Amygdala (tissue), 56 donors: ENCODE measurements around the gene OXTR.

Experiments used
- DNase-seq, 56 donors: peaks; one replicate each; lab custom pipeline; 2025; lab: John Stamatoyannopoulos, UW

OXTR gene

DNA sequence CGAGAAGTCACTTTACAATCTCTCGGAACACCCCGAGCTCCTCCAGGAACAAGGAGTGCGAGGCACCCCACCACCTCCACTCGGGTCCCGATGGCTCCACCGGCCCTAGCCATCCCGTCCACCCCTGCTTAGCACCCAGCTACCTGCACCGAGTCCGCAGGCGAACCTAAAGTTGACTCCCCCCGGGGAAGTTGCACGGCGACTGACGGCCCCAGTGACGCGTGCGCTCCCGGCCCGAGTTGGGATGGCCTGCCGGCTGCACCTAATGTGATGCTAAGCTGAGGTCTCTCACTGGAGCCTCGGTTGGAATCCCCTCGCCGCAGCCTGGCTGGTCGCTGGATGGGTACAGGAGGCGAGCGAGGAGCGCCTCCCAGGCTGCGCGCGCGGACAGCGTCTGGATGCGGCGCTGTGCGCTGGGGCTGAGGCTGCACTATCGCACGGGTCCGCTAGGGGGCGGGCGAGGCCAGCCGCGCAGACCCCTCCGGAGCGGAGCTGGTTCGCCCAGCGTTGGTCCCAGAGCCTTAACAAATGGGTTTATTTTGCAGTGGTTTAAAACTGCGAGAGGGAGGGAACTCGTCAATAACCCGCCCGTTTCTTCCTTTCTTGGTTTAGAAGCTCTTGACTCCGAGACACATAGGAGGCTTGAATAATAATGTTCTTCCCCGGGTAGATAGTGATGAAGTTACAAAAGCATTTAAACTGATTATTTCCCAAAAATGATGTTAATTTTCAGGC, at the start of gene OXTR:
TSS of gene OXTR (minus strand) at position 526 of the 735 bp plus-strand sequence. CDS start 1,426 bp downstream, outside the sequence.
- DNase-seq, result peak in 48 of 56 donors; percentile 10 to 81 (median 42)

DNA sequence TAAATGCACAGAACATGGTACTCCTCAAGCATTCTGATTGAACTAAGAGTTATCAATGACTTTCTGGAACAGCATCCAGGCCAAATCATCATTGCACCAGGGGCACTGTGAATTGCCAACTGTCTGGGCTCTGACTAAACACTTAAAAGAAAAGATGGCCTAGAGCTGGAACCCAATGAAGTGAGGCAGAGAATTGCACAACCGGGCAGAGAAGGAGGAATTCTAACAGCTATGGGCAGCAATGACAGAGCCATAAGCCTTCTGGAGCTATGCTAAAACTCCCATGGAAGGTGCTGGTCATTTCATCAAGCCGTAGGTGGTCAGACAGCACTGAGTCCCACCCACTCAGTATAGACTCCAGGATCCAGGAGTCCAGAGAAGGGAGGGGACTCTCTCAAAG, 48.1 kb upstream of the OXTR start:
- DNase-seq, result no peak

DNA sequence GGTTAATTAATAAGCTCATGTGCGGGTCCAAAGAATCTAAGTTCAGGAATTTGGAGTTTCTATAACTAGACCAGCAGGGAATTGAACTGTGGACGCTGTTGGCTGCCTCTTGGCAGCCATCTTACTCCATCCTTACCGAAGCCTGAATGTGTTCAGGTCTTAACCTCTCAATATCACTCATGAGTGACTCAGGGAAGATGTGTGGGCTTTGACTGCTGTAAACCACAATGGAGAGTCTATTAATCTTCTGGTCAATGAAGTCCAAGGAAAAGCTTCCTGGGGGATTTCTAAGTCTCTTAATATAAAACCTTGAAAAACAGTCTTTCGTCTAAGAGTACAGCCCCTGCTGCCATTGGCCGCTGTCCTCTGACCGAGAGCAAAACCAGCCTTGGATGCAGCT, 46.7 kb upstream of the OXTR start:
- no peak for DNase-seq

DNA sequence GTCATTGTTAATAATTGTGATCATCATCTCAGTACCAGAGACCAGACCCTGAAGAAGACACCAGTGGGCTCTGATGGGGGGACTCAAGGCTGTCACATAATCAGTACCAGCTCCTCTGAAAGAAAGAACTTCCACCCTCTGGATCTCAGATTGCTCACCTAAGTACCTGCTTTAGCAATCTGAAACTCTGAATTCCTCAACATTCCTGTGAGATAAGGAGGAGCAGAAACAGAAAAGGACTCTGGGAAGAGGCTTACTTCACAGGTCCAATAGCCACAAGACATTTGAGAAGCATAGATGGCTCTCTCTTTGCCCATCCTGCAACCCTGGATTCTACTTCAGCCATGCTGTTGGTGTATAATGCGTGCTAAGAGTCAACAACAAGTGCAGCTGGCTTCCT, 44.0 kb upstream of the OXTR start:
- no peak for DNase-seq

DNA sequence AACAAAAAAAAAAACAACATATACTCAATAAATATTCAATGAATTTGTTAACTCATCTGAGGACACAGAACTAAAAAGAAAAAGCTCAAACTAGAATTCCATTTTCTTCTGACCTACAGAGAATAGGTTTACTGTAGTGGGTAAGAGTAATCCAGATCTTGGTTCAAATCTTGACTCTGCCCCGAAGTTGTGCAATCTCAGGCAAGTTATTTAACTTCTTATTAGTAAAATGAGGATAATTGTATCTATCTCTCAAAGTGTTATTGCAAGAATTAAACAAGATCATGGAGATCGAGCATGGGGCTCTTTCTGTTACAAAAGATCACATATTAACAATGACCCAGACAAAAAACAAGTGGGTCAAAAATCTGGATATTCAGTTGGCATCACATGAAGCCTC, 41.1 kb upstream of the OXTR start:
- no peak for DNase-seq

DNA sequence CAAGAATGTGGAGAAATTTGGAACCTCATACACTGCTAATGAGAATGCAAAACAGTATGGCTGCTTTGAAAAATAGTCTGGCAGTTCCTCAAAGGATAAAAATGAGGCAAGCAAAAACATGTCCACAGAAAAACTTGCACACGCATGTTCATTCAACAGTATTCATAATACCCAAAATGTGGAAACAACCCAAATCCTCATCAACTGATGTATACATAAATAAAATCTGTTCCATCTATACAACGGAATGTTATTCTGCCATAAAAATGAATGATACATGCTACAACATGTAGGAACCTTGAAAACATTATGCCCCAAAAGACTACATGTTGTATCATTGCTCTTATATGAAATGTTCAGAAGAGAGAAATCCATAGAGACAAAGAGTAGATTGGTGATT, 36.4 kb upstream of the OXTR start:
- DNase-seq, result no peak

DNA sequence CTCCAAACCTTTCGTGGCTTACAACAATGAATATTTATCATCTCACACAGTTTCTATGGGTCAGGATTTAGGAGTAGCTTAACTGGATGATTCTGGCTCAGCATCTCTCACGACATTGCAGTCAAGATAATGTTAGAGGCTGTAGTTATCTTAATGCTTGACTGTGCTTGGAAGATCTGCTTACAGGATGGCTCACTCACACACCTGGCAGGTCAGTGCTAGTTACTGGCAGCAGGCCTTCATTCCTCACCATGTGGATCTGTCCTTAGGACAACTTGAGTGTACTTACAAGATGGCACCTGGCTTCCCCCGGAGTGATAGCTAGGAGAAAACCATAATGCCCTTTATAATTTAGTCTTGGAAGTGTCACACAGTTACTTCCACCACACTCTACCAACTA, 32.8 kb upstream of the OXTR start:
- DNase-seq, result no peak

DNA sequence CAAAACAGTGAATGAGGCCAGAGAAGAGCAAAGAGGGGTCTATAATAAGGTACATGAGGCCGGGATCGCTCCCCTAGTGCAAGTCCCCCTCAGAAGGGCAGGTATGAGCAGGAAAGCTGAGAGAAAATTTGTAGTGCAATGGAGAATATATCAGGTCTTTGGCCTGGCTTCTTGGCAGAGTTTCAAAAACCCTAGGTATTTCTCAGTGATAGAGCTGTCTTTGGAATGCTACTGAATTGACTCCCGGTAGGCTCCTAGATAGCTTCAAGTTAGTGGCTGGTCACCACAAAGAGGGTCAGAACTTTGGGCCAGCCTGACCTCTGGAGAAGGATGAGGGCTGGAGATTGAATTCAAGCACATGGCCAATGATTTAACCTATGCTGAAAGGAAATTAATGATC, 30.6 kb upstream of the OXTR start:
- DNase-seq, result no peak

DNA sequence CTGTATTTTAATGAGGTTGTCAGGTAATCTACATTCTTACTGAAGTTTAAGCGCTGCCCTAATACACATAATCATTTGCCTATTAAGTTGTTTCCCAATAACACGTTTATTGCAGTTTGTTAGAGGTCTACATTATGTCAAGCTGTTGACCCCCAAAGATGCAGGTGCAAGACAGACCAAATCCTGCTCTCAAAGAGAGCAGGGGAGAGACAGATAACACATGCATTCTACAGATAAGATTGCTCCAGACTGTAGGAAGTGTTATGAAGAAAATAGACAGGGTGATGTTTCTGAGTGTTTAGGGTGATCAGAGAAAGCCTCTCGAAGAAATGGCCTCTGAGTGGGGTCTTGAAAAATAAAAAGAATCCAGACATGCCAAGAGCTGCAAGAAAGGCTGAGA, 24.8 kb upstream of the OXTR start:
- DNase-seq, result no peak

DNA sequence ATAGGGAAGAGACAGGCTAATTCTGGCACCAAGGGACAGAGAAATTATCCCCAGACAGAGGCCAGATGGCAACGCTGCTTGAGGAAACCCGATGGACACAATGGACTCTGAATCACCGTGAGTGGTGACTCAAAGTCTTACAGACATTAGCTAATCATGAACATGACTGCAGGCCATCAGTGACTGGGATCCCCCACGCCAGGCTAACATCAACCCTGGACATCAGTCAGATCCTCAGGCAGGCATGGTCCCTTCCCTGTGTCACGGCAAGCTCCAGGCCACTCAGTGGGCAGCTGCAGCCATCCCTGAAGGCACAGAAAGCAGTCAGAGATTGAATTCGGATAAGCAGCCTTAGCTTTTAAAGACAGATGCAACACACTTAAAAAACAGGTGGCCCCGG, 23.8 kb upstream of the OXTR start:
- DNase-seq, result no peak

DNA sequence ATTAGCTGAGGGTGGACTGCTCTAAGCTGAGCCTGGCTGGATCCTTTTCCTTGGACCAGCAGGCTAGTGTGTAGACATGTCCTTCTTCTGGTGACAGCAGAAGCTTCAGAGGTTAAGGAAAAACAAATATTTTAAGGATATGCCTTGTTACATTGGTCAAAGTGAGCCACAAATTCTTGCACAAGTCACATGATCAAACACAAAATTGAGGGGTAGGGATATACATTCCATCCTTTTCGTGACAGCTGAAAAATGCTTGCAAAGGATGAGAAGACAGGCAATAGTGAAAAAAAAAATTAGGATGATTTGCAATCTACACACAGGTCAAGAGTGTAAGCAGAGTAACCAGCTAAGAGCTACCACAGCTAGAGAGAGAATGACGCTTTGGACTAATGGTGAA, 21.1 kb upstream of the OXTR start:
- DNase-seq, result no peak

DNA sequence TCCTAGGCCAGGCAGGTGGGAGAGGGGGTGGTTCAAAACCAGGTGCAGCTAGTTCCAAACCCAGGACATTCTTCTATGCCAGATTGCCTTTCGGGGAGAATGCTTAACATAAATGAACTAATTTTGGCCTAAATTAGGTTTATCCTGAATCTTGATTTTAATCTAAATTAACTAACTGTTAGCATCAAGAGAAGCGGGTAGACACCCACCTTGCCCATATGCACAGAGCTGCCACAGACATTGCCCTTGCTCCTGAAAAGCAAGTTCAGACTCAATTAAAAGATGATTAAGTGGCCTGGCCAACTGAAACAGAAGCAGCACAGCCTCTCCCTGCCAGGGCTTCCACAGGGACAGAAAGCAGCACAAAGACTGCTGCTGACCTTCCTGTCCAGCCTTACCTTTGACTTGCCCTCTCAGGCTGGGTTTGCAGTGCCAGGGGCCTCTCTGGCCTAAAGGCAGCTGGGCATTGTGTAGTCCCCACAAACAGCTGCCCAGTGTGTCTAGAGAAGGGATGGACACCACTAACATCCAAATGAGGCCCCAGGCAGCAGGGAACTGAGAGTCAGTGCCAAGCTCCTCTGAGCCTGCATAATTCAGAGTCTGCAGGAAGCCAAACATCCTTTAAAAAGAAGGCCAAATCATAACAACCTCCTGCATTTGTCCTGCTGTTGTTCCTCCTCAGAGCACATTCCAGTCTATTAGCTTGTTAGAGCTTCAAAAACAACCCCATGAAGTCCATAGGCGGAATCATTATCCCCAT, 15.4 kb upstream of the OXTR start:
- DNase-seq, result peak in 12 of 56 donors; percentile 6 to 53 (median 18)

DNA sequence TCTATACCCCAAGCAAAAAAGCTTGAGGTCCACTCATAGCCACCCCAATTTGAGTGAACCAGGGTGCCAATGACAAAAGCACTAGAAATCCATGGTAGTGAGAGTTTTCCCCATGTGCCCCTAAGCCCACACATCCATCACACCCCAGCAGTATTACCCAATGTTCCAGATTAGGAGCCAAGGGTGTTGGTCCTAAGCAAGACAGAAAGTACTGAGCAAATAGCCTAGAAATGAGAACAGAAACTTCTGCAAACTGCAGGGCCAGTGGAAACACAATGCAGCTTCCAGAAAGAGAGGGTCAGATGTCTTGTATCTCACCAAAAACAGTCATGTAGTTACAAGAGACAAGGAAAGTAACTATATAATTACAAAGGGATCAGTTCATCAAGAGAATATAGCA, 10.9 kb upstream of the OXTR start:
- no peak for DNase-seq

DNA sequence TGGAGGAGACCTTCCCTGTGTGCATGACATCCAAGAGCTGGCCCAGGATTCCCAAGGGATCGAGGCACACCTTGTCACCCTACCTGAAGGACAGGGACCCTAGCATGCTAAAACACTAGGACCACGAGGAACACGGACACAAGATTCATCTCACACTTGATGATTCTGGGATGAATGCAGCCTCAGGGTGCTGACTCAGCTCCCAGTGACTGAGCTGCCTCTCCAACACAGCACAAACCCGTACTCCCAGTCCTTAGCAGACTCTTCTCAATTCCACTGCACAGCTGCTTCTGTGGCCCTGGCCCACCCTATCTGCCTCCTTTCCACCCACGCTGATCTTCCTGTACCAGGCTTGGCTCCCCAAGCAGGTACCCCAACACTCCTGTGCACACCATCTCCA, 9.1 kb upstream of the OXTR start:
- DNase-seq, result no peak

DNA sequence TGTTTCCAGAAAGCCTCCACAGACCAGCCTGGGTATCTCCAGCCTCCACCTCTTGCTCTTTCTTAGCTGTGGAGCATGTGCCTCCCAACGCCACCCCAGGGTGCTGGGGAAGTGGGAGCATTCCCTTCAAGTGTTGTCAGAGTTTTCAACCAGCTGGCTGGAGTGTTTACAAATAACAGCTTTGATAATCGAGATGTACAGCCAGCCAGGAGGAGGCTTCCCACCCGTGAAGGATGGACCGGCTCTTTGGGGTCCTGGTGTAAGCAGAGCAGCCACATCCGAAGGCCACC, 8.5 kb upstream of the OXTR start:
- DNase-seq, result no peak

DNA sequence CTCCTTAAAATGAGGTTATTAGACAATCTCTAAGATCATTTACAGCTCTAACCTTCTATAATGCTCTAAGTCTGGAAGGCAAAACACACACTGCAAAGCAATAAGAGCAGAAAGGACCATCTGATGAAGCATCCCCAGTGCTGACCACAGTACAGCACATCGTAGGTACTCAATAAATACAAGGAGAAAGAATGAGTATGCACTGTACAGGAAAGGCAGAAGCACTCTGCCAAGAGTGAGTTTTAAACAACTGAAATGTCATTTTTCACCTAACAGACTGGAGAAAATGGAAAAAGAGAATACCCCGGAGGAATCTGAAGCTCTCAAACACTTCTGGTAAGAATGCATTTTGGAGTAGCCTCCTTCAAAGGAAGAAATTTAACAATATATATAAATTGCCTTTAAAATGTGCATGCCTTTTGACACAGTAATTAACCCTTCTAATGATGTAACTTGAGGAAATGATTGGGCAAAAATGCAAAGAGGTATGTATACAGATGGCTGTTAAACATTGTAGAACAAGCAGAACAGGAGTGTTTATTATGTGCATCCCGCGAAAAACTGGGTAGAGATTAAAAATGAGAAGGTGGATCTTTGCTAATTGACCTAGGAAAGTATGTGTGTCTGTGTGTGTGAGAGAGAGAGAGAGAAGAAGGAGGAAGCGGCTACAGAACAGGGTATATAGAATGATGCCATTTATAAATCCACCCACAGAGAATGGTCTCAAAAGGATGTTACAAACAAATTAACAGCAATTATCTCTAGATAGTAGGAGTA, 8.0 kb upstream of the OXTR start:
- no peak for DNase-seq

DNA sequence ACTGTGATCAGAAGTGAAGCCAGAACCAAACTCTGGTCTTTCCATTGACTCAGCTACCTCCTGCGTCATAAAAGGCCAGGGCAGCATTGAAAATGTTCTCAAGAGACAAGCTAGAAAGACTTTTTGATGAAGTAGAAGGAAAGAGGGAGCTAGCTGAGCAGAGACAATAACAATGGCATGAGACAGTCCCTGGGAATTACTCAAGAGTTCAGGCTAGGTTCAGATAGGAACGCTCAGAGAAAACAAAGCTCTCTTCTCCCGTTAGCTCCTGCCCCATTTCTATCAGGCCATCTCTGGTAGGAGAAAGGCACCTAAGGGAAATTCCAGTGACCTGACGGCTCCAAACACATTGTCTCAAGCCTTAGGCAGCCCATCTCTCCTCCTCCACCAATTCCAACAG, 7.0 kb upstream of the OXTR start:
- no peak for DNase-seq

DNA sequence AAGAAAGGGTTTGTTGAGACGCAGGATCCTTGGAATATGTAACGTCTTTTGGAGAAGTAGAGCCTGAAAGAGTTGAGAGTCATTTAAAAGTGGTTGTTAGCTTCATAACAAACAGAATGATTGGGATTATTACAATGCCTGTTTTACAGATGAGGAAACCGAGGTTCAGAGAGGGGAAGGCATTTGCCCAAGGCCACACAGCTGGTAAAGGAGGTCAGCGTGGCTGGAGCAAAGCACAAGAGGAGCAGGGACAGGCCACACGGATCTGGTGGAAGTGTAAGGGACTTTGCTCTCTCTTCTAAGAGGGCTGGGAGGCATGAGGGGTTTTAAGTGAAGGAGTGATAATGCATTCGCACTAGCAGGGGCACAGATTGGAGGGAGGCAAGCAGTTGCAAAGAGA, 6.2 kb upstream of the OXTR start:
- DNase-seq, result no peak

DNA sequence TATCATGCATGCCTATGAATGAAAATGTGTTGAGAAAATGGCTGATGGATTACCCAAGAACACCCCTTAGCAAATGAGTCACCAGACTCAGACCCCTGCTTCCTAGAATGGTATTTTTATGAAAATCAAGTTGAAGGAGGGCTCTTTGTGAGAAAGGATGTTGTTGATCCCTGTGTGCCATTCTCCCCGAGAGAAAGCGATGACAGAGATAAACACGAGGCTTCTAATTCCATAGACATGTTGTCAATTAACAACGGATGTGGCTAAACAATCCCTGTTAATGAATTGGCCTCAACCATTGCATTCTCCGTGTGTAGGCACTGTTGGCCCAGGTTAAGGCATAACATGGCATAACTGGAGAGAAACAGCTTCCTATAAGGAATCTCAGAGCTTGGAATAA, 5.8 kb upstream of the OXTR start:
- no peak for DNase-seq

DNA sequence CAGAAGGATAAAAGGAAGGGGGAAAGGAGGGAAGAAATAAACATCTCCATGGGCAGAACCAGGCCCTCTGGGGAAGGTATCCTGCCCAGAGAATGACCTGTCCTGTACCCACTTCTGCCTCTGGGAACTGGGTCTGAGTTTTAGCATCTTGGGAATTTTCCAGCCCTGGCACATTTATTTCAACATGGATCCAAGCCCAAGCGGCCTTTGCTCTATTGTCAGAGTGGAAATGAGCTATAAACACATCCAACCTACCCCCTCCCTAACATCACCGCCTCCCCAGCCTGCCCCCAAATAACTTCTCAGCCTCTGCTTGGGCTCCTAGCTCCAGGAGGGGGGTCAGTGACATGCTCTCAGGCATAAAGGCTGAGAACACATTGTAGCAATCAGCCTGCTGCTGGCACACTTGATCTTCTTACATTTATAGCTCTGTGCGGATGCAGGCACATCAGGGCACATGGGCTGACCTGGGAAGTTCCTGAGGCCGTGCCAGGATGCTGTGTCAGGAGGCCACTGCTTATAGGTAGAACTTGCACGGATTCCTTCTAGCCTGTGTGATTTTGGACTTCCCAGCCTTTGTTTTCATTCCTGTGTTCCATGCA, 4.6 kb upstream of the OXTR start:
- peak in 11 of 56 donors; percentile 8 to 40 (median 17) for DNase-seq

DNA sequence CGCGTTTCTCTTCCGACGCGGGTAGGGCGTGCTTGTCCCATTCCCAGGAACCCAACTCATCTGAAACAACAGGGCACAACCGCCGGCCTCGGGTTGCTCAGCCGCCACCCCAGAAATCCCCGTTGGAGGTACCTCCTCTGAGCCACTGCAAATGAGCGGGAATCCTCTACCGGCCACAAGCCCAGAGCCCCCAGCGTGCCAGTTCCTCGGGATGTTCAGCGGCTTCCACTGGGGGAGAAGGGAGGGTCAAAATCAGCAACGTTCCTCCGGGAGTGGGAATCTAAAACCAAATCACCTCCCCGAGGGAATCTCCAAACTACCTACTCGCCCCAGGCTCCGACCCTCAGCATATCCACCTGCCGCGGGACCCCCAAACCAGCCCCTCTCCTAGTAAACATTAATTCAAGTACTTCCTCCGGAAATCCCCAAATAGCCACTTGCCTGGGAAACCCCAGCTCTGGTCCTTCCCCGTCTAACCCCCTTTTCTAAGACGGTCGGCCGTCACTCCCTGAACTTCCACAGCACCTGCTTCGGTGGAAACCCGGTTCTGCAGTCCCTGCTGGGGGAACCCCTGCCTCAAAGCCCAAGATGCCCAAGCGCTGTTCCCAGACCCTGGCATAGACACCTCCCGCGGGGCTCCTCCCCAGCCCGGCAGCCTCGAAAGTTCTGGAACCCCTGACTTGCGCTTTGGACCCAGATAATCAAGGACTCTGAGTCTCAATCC, 887 bp downstream of the OXTR start:
- no peak for DNase-seq
